HEK293 (cell line): ENCODE data around the gene MARK2.

ENCODE experiments used
- HIC1 ChIP-seq: fragments of 450-650 bp; formaldehyde crosslinking; IDR thresholded peaks from 2 replicates; pipeline ENCODE4 v1.5.1; 2016; ENCODE audit warnings: missing biosample characterization, missing genetic modification characterization
- KLF1 ChIP-seq: fragments of 450-650 bp; formaldehyde crosslinking; IDR thresholded peaks from 2 replicates; pipeline ENCODE4 v1.5.1; 2016; ENCODE audit warnings: missing biosample characterization, missing genetic modification characterization
- KLF16 ChIP-seq: fragments of 450-650 bp; formaldehyde crosslinking; IDR thresholded peaks from 2 replicates; pipeline ENCODE4 v1.5.1; 2017; ENCODE audit warnings: missing biosample characterization, missing genetic modification characterization
- PBX3 ChIP-seq: sonication (generic); formaldehyde crosslinking; IDR thresholded peaks from 2 replicates; pipeline ENCODE4 v1.8.1; 2022; ENCODE audit warnings: mild to moderate bottlenecking, moderate library complexity, missing genetic modification reagents
- SCRT1 ChIP-seq: fragments of 450-650 bp; formaldehyde crosslinking; IDR thresholded peaks from 2 replicates; pipeline ENCODE4 v1.5.1; 2016; ENCODE audit warnings: missing biosample characterization, missing genetic modification characterization, borderline replicate concordance
- ZBTB48 ChIP-seq: fragments of 450-650 bp; formaldehyde crosslinking; IDR thresholded peaks from 2 replicates; pipeline ENCODE4 v1.5.1; 2016; ENCODE audit warnings: missing biosample characterization, missing genetic modification characterization
- ZNF10 ChIP-seq: fragments of 450-650 bp; formaldehyde crosslinking; IDR thresholded peaks from 2 replicates; pipeline ENCODE4 v1.5.1; 2017; ENCODE audit warnings: missing biosample characterization, missing genetic modification characterization
- ZNF2 ChIP-seq: fragments of 450-650 bp; formaldehyde crosslinking; IDR thresholded peaks from 2 replicates; pipeline ENCODE4 v1.5.1; 2016; ENCODE audit warnings: missing biosample characterization, missing genetic modification characterization
- ZNF324 ChIP-seq: fragments of 450-650 bp; formaldehyde crosslinking; IDR thresholded peaks from 2 replicates; pipeline ENCODE4 v1.5.1; 2016; ENCODE audit warnings: missing biosample characterization, missing genetic modification characterization
- ZNF423 ChIP-seq: fragments of 450-650 bp; formaldehyde crosslinking; IDR thresholded peaks from 2 replicates; pipeline ENCODE4 v1.5.1; 2016; ENCODE audit warnings: missing biosample characterization, missing genetic modification characterization
- ZNF426 ChIP-seq: fragments of 450-650 bp; formaldehyde crosslinking; IDR thresholded peaks from 2 replicates; pipeline ENCODE4 v1.5.1; 2017; ENCODE audit warnings: missing biosample characterization, missing genetic modification characterization, mild to moderate bottlenecking, inconsistent platforms, moderate library complexity
- ZNF488 ChIP-seq: fragments of 450-650 bp; formaldehyde crosslinking; IDR thresholded peaks from 2 replicates; pipeline ENCODE4 v1.5.1; 2016; ENCODE audit warnings: missing biosample characterization, missing genetic modification characterization
- ZNF600 ChIP-seq: fragments of 450-650 bp; formaldehyde crosslinking; IDR thresholded peaks from 2 replicates; pipeline ENCODE4 v1.5.1; 2016; ENCODE audit warnings: missing biosample characterization, missing genetic modification characterization
- ZNF664 ChIP-seq: fragments of 450-650 bp; formaldehyde crosslinking; IDR thresholded peaks from 2 replicates; pipeline ENCODE4 v1.5.1; 2016; ENCODE audit warnings: missing biosample characterization, missing genetic modification characterization
- ZNF677 ChIP-seq: fragments of 450-650 bp; IDR thresholded peaks from 2 replicates; pipeline ENCODE4 v1.5.0; 2018; ENCODE audit warnings: missing biosample characterization, mild to moderate bottlenecking, missing genetic modification characterization, moderate library complexity
- ZNF701 ChIP-seq: fragments of 450-650 bp; formaldehyde crosslinking; IDR thresholded peaks from 2 replicates; pipeline ENCODE4 v1.5.1; 2016; ENCODE audit warnings: missing biosample characterization, missing genetic modification characterization
- ZNF768 ChIP-seq: fragments of 450-650 bp; formaldehyde crosslinking; IDR thresholded peaks from 2 replicates; pipeline ENCODE4 v1.5.1; 2018; ENCODE audit warnings: missing biosample characterization, mild to moderate bottlenecking, missing genetic modification characterization
- TF ChIP-seq, protein P1 (sequence below): fragments of 450-650 bp; formaldehyde crosslinking; IDR thresholded peaks from 2 replicates; pipeline ENCODE4 v1.5.1; 2016; ENCODE audit warnings: missing biosample characterization, missing genetic modification characterization
- TF ChIP-seq, protein P2 (sequence below): fragments of 450-650 bp; formaldehyde crosslinking; IDR thresholded peaks from 2 replicates; pipeline ENCODE4 v1.5.1; 2017; ENCODE audit warnings: missing biosample characterization, missing genetic modification characterization

MARK2 gene

GRCh38 chr11:63838678-63839507 is at the start of gene MARK2 (continued):
- TF ChIP-seq HIC1 (no peak), SCRT1 (tag by site-specific recombination) (no peak), KLF1 (tag by site-specific recombination) (no peak), PBX3 (CRISPR knock-in tag) (no peak), KLF16 (tag by site-specific recombination) (no peak), ZNF677 (tag by site-specific recombination) (0 out of 2 replicates have a peak, but pooled peaks have one; percentile 51), ZNF324 (tag by site-specific recombination) (no peak), ZNF488 (no peak), ZNF701 (tag by site-specific recombination) (no peak), ZNF423 (tag by site-specific recombination) (no peak), ZNF768 (tag by site-specific recombination) (no peak), ZBTB48 (tag by site-specific recombination) (no peak), ZNF426 (tag by site-specific recombination) (no peak), ZNF664 (no peak), ZNF2 (no peak), ZNF600 (tag by site-specific recombination) (no peak), ZNF10 (tag by site-specific recombination) (no peak)
- TF ChIP-seq, protein P1, sequence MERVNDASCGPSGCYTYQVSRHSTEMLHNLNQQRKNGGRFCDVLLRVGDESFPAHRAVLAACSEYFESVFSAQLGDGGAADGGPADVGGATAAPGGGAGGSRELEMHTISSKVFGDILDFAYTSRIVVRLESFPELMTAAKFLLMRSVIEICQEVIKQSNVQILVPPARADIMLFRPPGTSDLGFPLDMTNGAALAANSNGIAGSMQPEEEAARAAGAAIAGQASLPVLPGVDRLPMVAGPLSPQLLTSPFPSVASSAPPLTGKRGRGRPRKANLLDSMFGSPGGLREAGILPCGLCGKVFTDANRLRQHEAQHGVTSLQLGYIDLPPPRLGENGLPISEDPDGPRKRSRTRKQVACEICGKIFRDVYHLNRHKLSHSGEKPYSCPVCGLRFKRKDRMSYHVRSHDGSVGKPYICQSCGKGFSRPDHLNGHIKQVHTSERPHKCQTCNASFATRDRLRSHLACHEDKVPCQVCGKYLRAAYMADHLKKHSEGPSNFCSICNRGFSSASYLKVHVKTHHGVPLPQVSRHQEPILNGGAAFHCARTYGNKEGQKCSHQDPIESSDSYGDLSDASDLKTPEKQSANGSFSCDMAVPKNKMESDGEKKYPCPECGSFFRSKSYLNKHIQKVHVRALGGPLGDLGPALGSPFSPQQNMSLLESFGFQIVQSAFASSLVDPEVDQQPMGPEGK (tag by site-specific recombination): peak; percentile 24; the same call in 1 of the 2 replicates
- TF ChIP-seq, protein P2, sequence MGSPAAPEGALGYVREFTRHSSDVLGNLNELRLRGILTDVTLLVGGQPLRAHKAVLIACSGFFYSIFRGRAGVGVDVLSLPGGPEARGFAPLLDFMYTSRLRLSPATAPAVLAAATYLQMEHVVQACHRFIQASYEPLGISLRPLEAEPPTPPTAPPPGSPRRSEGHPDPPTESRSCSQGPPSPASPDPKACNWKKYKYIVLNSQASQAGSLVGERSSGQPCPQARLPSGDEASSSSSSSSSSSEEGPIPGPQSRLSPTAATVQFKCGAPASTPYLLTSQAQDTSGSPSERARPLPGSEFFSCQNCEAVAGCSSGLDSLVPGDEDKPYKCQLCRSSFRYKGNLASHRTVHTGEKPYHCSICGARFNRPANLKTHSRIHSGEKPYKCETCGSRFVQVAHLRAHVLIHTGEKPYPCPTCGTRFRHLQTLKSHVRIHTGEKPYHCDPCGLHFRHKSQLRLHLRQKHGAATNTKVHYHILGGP (tag by site-specific recombination): no peak
